ENCODE data around the gene CLIP1. TPM values are rescaled to one million over a fixed set of nuclear protein-coding genes. Genes with fewer than 3 reads are reported as not detected.
"Not testable (repeated sequence)": the region's sequence is repeated elsewhere in the genome, so short reads cannot be mapped to it uniquely, and the experiment has no call there.

CLIP1 gene
- total RNA-seq, result 10 to 100 TPM; 53.8 to 57.5 TPM
- long read RNA-seq, partial matches to known transcripts, result 63 of 78 reads
- long read RNA-seq, other reads (novel, unspliced or antisense), result 15 of 78 reads

DNA sequence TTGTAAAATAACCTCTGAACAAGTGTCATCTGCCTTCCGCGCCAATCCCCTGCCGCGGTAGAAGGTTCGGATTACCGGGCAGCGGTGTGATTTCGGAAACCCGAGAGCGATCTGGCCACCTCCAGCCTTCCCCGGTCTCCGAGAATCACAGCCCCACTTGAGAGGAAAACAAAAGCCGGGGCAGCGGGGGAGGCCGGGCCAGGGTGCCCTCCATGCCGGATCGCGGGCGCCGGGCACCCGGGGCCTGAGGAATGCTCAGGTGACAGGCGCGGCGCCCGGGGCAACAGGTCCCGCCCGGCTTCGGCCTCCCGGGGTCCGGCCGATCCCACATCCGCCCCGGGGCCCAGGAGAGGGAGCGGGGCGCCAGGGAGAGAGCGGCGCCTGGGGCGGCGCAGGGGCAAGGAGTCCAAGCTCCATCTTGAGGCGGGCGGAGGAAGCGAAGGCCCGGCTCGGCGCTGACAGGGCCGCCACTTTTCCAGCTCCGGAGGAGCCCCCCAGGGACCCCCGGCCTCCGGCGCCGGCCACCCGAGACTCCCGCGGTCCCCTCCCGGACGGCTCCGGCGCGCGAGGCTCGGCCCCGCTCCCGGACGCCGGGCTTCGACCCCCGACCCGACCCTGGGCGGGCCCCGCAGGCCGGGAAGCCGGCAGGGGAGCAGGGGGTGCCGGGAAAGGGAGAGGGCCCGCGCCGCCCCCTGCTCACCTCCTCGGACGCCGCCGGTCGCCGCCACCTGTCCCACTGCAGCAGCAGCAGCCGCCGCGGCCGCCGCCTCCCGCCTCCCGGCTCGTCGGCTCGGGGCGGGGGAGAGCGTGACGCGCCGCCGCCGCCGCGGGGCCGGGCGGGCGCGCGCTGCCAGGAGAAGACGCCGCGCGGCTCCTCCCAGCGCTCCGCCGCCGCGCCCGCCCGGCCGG is at the start of gene CLIP1:
Gene CLIP1 (minus strand): TSS at position 849 of the 909 bp plus-strand sequence. CDS start 42,217 bp downstream, outside the sequence.
- intact Hi-C loops (cut with DNase I, micrococcal nuclease), result no loop called here
- DNase-seq, result peak; percentile 57 to 77
- ATAC-seq, result peak; percentile 87

DNA sequence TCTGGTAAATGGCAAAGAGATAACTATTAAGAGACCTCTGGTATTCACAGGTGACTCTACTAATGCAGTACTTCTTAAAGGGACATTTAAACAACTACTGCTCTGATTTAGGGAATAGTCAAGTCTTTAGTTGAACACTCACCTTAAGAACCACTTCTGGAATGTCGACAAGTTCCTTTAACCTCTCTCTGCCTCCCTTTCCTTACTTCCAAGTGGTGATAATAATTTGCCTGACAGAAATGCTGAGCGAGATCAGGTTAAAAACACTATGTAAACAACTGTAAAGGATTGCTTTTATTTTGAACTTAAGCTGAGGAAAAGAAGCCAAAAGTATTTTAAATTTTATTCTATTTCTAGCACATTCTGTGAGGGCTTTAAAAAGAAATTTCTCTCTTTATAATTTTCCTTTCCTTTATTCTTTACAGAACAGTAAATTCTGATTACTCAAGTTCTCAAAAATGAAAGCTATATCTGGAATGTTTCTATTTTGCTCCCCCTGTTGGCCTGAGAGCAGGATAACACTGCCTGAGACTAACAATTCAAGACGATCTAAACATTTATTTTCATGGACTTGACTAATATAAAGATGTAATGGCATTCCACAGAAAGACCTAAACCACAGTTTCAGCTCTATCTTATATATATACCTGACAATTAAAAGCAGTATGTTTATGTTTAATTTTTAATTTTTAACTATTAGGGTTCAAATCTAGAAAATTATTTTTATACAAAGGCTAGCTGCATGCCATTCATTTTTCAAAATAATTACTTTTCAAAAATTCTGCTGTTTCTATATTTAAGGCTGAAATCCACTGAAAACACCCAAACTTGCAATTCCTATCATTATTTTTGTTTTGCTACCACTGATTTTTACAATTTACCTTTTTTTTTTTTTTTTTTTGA is 49.1 kb upstream of the CLIP1 start:
- peak; percentile 79 for ATAC-seq
- DNase-seq, result no peak
- intact Hi-C loops (cut with DNase I, micrococcal nuclease), result loop anchor here (5.0 to 10.0 kb wide), 2 partner anchors 74 to 77 kb away; no protein-coding TSS in a partner anchor

DNA sequence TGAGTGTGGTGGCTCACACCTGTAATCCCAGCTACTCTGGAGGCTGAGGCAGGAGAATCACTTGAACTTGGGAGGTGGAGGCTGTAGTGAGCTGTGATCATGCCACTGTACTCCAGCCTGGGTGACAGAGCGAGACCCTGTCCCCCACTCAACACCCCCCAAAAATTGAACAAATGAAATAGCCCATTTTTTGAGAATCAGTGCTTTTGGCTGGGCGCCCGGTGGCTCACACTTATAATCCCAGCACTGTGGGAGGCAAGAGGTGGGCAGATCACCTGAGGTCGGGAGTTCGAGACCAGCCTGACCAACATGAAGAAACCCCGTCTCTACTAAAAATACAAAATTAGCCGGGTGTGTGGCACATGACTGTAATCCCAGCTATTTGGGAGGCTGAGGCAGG is 48.1 kb upstream of the CLIP1 start:
- not testable (repeated sequence) for ATAC-seq, DNase-seq
- intact Hi-C loops (cut with DNase I, micrococcal nuclease), result loop anchor here (5.0 to 10.0 kb wide), 2 partner anchors 73 to 76 kb away; no protein-coding TSS in a partner anchor

DNA sequence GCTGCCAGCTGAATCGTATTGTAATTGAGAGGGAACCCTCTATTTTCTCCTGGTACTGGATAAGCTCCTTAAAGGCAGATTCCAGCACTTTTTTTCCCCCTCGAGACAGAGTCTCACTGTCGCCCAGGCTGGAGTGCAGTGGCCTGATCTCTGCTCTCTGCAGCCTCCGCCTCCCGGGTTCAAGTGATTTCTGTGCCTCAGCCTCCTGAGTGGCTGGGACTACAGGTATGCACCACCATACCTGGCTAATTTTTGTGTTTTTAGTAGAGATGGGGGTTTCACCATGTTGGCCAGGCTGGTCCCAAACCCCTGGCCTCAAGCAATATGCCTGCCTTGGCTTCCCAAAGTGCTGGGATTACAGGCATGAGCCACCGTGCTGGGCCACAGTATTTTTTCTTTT is 47.4 kb upstream of the CLIP1 start:
- ATAC-seq, DNase-seq: not testable (repeated sequence)
- intact Hi-C loops (cut with DNase I, micrococcal nuclease), result loop anchor here (5.0 to 10.0 kb wide), 2 partner anchors 73 to 75 kb away; no protein-coding TSS in a partner anchor

DNA sequence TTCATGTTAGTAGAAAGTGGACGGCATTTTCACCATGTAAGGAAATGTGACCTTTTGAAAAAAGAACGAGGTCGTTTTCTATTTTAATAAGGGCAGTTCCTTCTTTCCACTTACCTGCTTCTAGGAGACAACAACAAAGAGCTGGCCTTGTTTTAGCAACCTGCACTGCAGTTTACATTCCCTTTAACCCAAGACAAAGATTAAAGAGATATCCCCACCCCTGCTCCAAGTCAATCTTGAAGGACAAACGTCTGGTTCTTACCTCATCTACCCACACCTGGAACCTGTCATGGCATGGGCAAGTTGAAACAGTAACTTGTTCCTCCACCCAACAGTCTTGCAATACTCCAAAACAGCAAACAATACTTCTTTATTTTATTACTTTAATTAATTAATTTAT is 45.5 kb upstream of the CLIP1 start:
- DNase-seq (no peak), ATAC-seq (no peak)
- intact Hi-C loops (cut with DNase I, micrococcal nuclease), result no loop called here

DNA sequence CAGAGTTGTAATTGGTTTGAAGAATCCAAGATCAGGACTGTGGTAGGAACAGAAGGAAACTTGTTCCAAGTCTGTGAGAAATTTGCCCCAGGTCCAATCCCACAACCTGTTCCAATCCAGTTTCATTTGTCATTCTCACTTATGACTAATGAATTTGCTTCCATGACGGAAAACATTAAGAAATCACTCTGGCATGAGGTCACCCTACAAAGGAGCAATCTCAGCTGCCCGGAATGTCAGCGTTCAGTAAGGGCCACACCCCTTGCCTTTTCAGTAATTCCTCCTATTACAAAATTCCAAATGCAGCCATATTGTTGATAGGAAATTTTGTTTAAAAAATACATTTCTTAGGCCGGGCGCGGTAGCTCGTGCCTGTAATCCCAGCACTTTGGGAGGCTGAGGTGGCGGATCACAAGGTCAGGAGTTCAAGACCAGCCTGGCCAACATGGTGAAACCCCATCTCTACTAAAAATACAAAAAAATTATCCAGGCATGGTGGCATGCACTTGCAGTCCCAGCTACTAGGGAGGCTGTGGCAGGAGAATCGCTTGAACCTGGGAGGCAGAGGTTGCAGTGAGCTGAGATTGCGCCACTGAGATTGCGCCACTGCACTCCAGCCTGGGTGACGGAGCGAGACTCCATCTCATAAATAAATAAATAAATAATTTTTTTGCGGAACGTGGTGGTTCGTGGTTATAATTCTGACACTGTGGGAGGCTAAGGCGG is 42.0 kb upstream of the CLIP1 start:
- peak; percentile 78 for ATAC-seq
- intact Hi-C loops (cut with DNase I, micrococcal nuclease); DNase-seq: not testable (repeated sequence)

DNA sequence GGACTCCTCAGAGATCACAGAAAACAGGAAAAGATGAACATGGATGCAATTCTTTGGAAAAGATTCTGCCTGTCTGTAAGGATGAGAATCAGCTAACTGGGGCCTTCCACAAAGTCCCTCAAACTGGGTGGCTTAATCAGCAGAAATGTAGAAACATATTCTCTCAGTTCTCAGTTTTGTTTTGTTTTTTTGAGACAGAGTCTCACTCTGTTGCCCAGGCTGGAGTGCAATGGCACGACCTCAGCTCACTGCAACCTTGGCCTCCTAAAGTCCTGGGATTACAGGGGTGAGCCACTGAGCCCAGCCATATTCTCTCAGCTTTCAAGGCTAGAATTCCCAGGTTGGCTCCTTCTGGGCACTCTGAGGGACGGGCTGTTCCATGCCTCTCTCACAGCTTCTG is 38.2 kb upstream of the CLIP1 start:
- intact Hi-C loops (cut with DNase I, micrococcal nuclease), result no loop called here
- no peak for DNase-seq
- no peak for ATAC-seq

DNA sequence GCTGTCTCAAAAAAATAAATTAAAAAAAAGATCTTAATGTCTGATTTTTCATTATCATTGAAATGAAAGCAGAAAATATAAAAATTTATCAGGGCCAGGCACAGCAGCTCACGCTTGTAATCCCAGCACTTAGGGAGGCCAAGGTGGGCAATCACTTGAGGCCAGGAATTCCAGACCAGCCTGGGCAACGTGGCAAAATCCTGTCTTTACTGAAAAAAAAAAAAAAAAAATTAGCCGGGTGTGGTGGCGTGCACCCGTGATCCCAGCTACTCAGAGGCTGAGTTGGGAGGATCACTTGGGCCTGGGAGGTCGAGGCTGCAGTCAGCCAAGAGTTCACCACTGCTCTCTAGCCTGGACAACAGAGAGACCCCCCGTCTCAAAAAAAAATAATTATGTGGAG is 37.6 kb upstream of the CLIP1 start:
- intact Hi-C loops (cut with DNase I, micrococcal nuclease), result no loop called here
- no peak for DNase-seq
- no peak for ATAC-seq

DNA sequence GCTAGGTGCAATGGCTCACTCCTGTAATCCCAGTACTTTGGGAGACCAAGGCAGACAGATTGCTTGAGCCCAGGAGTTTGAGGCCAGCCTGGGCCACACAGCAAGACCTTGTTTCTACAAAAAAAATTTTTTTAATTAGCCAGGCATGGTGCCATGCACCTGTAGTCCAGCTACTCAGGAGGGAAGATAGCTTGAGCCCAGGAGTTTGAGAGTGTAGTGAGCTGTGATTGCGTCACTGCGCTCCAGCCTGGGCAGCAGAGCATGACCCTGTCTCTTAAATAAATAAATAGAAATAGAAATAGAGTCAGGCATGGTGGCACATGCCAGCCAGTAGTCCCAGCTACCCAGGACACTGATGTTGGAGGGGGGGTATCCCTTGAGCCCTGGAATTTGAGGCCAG is 36.7 kb upstream of the CLIP1 start:
- DNase-seq, result no peak
- intact Hi-C loops (cut with DNase I, micrococcal nuclease), result no loop called here
- ATAC-seq, result no peak

DNA sequence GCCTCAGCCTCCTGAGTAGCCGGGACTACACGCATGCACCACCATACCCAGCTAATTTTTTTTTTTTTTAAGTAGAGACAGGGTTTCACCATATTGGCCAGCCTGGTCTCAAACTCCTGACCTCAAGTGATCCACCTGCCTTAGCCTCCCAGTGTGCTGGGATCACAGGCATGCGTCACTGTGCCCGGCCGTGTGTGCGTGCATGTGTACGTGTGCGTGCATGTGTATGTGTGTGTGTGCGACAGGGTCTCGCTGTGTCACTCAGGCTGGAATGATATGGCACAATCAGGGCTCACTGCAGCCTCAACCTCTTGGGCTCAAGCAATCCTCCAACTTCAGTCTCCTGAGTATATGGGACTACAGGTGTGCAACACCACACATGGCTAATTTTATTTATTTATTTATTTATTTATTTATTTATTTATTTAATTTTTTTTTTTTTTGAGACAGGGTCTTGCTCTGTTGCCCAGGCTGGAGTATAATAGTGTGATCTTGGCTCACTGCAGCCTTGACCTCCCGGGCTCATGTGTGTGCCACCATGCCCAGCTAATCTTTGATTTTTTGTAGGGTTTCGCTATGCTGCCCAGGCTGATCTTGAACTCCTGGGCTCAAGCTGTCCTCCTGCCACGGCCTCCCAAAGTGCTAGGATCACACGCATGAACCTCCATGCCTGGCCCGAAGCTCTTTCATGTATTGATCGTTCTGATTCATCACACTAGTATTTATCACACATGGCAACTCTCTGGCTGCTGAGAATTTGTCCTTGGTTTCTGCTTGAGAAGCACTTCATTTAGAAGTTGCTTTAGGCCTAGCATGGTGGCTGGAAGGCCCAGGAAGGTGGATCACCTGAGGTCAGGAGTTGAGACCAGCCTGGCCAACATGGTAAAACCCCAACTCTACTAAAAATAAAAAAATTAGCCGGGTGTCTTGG is 35.9 kb upstream of the CLIP1 start:
- DNase-seq (no peak), ATAC-seq (no peak)
- intact Hi-C loops (cut with DNase I, micrococcal nuclease), result no loop called here

DNA sequence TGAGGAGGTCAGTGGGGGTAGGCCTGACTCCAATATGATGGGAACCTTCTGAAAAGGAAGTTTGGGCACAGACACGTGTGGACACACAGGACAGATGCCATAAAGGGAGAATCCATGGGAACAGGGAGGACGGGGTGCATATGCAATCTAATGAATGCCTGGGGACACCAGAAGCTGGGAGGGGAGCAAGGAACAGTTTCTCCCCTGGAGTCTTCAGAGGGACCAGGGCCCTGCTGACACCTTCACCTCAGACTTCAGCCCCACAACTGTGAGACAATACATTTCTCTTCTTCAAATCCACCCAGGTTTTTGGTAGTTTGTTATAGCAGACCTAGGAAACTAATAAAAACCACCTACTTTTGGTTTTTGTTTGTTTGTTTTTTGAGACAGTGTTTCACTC is 35.2 kb upstream of the CLIP1 start:
- ATAC-seq (no peak), DNase-seq (no peak)
- intact Hi-C loops (cut with DNase I, micrococcal nuclease), result no loop called here

DNA sequence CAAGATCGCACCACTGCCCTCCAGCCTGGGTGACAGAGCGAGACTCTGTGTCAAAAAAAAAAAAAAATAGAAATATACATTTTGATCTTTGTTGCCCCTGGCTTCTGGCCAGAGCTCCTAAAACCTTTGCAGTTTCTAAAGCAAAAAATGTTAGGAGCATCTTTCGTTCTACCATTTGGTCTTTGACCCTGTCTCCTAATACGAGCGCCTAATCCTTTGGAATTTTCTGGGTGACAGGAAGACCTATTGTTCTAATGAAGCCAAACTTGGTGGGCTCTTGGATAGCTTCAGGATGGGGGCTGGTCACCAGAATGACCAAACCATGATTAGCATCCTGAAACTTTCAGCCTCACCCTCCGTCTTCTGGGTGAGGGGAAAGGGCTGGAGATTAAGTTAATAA is 32.3 kb upstream of the CLIP1 start:
- intact Hi-C loops (cut with DNase I, micrococcal nuclease), result no loop called here
- no peak for ATAC-seq
- no peak for DNase-seq

DNA sequence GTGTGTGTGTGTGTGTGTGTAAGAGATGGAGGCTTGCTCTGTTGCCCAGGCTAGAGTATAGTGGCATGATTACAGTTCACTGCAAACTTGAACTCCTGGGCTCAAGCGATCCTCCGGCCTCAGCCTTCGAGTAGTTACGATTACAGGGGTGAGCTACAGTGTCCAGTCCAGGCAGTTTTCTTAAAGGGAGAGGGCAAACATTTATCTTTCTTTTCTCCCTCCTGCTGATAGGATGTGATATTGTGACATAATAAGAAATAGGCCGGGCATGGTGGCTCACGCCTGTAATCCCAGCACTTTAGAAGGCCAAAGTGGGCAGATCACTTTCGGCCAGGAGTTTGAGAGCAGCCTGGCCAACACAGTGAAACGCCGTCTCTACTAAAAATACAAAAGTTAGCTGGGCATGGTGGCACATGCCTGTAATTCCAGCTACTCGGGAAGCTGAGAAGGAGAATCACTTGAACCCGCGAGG is 31.8 kb upstream of the CLIP1 start:
- ATAC-seq, result no peak
- no peak for DNase-seq
- intact Hi-C loops (cut with DNase I, micrococcal nuclease), result no loop called here

DNA sequence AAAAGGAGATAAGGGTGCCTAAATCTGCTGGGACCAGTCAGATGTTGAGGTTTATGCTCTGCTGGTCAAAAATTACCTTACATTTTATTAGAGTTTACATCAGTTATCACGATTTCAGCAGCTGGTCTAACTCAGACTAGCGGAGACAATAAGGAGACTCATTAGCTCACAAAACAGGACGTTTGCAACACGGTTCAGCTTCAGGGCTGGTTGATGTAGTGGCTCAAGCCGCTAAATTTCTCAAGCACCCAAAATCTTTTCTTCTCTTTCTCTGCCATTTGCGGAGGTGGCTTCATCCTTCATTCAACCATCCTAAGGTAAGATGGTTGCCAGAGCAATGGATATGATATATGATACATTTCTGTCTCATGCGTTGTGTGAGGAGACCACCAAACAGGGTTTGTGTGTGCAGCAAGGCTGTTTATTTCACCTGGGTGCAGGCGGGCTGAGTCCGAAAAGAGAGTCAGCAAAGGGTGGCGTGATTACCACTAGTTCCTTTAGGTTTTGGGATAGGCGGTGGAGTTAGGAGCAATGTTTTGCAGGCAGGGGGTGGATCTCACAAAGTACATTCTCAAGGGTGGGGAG is 30.3 kb upstream of the CLIP1 start:
- no peak for DNase-seq
- no peak for ATAC-seq
- intact Hi-C loops (cut with DNase I, micrococcal nuclease), result no loop called here

DNA sequence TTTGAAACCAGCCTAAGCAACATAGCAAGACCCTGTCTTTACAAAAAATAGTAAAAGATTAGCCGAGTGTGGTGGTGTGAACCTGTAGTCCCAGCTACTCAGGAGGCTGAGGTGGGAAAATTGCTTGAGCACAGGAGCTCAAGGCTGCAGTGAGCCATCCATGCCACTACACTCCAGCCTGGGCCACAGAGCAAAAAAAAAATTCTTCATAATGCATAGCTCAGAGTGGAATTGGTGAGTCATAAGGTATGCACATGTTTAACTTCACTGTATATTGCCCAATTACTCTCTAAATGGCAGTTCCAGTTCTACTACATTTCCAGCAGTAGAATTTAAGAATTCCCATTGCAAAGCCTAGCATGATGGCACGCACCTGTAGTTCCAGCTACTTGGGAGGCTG is 26.8 kb upstream of the CLIP1 start:
- peak; percentile 94 for ATAC-seq
- intact Hi-C loops (cut with DNase I, micrococcal nuclease), result no loop called here
- no peak for DNase-seq

DNA sequence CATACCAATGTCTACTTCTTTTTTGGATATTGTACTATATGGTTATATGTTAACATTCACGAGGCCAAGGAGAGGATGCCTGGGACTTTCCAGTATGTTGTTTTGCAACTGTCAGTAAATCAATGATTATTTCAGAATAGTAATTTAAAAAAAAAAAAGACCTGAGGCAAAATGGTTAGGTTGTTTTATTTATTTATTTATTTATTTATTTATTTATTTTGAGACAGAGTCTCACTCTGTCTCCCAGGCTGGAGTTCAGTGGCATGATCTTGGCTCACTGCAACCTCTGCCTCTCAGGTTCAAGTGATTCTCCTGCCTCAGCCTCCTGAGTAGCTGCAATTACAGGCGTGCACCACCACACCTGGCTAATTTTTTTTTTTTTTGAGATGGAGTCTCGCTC is 25.4 kb upstream of the CLIP1 start:
- intact Hi-C loops (cut with DNase I, micrococcal nuclease); DNase-seq; ATAC-seq: not testable (repeated sequence)

DNA sequence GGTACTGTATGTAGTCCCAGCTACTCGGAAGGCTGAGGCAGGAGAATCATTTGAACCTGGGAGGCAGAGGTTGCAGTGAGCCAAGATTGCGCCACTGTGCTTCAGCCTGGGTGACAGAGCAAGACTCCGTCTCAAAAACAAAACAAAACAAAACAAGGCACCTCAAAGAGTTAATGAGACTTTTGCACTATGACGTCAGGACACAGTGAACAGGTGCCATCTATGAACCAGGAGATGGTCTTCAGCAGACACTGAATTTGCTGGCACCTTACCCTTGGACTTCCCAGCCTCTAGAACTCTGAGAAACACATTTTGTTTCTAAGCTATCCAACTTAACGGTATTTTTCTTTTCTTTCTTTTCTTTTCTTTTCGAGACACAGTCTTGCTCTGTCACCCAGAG is 23.9 kb upstream of the CLIP1 start:
- intact Hi-C loops (cut with DNase I, micrococcal nuclease); ATAC-seq; DNase-seq: not testable (repeated sequence)

Measured in left colon (tissue), 2 donors.